GF-D8 (cell line): ENCODE data around the gene HLA-DQA2.
A peak's percentile ranks its signal among the peaks of the same experiment; 100 is the strongest.
"Not testable (repeated sequence)": the region's sequence is repeated elsewhere in the genome, so short reads cannot be mapped to it uniquely, and the experiment has no call there.

Experiments
- DNase-seq: peaks from one replicate; lab custom pipeline; 2025; lab: John Stamatoyannopoulos, UW

The HLA-DQA2 gene

GRCh38 chr6:32779036-32779435 is 37.8 kb downstream of the HLA-DQA2 start:
- no peak for DNase-seq

DNA sequence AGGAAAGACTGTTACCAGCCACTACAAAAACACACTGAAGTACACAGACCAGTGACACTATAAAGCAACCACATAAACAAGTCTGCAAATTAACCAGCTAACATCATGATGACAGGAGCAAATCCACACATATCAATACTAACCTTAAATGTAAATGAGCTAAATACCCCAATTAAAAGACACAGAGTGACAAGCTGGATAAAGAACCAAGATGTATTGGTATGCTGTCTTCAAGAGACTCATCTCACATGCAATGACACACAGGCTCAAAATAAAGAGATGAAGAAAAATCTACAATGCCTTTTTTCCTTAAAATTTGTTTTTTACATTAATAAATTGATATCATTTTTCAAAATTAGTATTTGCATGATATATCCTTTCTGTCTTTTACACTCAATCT is 41.7 kb downstream of the HLA-DQA2 start:
- DNase-seq, result not testable (repeated sequence)

DNA sequence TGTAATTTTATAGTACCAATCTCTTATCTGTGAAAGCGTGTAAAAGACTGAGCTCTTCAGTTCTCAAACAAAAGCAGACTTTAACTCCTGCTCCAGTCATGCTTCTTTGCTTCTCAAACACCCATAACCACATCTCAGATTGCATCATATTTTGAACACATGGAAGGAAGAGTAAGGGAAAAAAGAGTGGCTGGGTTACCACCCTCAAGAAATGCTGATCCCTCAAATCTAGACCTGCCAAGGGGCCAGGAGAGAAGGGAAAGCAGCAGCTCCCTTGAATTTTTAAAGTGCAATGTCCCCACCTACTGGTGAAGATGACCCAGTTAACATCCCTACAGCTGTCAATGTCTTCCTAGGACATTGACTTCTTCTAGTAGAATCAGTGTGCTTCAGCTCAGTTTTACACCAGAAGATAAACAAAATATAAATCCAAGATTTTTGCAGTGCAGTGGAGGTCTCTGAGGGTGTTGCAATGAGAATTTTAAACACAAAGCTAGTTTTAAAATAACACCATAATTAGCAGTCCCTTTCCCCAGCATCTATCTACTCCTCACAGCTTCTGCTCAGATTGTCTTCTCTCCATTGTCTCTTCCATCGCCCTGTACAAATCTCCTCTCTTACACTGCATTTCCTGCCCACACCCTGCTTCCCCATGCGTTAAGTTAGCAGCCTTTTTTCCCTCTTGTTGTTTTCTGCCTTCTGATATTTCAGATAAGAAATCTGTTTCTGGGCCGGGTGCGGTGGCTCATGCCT is 44.8 kb downstream of the HLA-DQA2 start:
- peak; percentile 15 for DNase-seq

DNA sequence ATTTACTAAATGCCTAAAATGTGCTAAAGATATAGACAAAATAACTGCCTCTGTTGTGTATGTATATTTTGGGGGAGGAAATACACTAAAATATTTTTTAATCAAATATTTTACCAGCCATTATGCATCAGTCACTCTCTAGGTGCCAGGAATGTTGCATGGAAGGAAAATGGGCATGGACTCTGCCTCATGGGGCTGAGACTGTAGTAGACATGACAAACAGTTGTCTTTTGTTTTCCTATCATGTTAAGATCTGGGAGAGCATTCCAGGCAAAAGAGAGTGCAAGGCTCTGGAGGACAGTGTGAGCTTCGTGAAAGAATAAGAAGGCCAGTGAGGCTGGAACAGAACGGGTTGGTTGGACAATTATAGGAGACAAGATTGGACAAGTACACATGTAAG is 49.1 kb downstream of the HLA-DQA2 start:
- DNase-seq, result no peak

- DNase-seq, result no peak
These were observed 51.8 kb downstream of the HLA-DQA2 start for GRCh38 chr6:32792901-32793435.

DNA sequence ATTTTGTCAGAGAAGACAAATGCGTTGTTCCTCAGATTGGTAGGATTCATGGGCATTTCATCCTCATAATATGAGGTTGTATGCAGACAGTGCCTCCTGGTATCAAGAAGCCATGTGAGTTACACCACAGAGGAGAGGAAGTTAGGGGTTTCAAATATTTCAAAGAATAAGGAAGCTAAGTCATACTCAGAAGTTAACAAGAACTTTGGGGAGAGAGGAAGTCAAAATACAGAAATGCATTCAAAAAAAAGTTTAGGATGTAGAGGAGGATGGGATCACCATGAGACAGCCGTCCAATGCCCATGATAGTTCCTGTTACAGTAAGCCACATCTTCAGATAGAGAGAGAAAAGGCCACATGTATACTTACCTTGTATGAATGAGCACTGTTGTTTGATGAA is 53.3 kb downstream of the HLA-DQA2 start:
- DNase-seq, result peak; percentile 67
